Heart left ventricle (tissue), 13 donors: Measurements from ENCODE around the gene GMPR.

Experiments
- POLR2A ChIP-seq, 2 donors: fragments of 450-650 bp; IDR thresholded peaks; one replicate each; pipeline ENCODE4 v1.6.1; 2017; ENCODE audit warnings: antibody characterized with exemption in 2 of 2, mild to moderate bottlenecking in 2 of 2, moderate library complexity in 2 of 2
- TF ChIP-seq, protein P1 (sequence below), 12 donors: fragments of 200-600 bp; sonication (generic) in 4 of 12; IDR thresholded peaks; one replicate each; pipeline versions ENCODE4 v1.5.0 to v1.8.0; 2018 to 2022; ENCODE audit warnings: antibody characterized with exemption in 12 of 12, mild to moderate bottlenecking in 5 of 12
- donor health status: ischemic (EF 13 %, LVEDD 7.1; RV severe dilation, severe dysfunction).
- donor health status: DM: no; HTN: yes; CAD: no.
- donor health status: DM: no; HTN: no; CAD: no.
- donor health status: ischemic (EF 25% LVEDD 6.9; RV normal size, moderate dysfunction).
- donor health status: ischemic (EF 25% LVEDD 5.7; RV mildly dilated, moderate dysfunction).
- donor health status: ischemic (EF 35%, LVEDD 5.7; RV mildly dilated, moderate dysfunction).
- donor health status: nonischemic (EF 11% LVEDD 7.7; RV severe dilation, severe dysfunction).
- donor health status: DM: yes; HTN: yes; CAD: no.
- donor health status: PGD.
- donor health status: ischemic (EF 29% LVEDD 5.4; RV normal size, mild dysfunction).
- donor health status: nonischemic (EF 23%, LVEDD 6.1; RV moderate dilation, normal function).

DNA sequence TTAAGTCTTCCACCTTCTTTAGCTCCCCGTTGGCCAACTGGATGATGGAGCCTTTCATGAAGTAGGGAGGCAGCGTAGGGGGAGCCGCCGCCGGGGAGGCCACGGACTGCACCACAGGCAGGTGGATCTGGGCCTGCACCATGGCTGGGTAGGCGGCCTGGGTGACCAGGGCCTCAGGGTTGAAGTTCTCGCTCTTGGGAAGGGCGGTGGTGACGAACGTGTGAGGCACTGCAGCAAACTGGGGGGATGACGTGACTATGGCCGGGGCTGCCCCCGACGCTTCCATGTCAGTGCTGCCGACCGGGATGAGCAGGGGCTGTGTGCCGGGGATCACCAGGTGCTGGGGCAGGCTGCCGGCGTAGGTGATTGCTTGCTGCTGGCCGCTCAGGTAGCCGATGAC, 88.1 kb downstream of the GMPR start:
- TF ChIP-seq, protein P1, sequence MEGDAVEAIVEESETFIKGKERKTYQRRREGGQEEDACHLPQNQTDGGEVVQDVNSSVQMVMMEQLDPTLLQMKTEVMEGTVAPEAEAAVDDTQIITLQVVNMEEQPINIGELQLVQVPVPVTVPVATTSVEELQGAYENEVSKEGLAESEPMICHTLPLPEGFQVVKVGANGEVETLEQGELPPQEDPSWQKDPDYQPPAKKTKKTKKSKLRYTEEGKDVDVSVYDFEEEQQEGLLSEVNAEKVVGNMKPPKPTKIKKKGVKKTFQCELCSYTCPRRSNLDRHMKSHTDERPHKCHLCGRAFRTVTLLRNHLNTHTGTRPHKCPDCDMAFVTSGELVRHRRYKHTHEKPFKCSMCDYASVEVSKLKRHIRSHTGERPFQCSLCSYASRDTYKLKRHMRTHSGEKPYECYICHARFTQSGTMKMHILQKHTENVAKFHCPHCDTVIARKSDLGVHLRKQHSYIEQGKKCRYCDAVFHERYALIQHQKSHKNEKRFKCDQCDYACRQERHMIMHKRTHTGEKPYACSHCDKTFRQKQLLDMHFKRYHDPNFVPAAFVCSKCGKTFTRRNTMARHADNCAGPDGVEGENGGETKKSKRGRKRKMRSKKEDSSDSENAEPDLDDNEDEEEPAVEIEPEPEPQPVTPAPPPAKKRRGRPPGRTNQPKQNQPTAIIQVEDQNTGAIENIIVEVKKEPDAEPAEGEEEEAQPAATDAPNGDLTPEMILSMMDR (IDR thresholded peaks at IDR 0.05): no peak
- no peak for TF ChIP-seq POLR2A (IDR thresholded peaks at IDR 0.05)
